ENCODE results near the gene ZNF552. TPM values are rescaled to one million over a fixed set of nuclear protein-coding genes. Genes with fewer than 3 reads are reported as not detected.
A peak's percentile ranks its signal among the peaks of the same experiment; 100 is the strongest.

The ZNF552 gene
- total and polyA plus RNA-seq, 2 of the 8 experiments (the other 6 are each of a cell fraction or from before 2014, with no cell fraction given) = 5.9 to 11.6 TPM

- Histone ChIP-seq H2AK5ac (ENCODE audit: low read depth, low read length) (no peak overlapping the region), H3K14ac (ENCODE audit: insufficient read length) (no peak overlapping the region), H4K5ac (ENCODE audit: insufficient read length, low read depth, low read length) (peak overlapping the region; percentile 15), H2BK5ac (ENCODE audit: low read depth, low read length) (no peak overlapping the region), H3K27ac (ENCODE audit: low read depth, low read length) (peak overlapping the region; percentile 83), H3K4me3 (ENCODE audit: extremely low read depth in 1 of 4, insufficient read depth in 2 of 4, low read depth in 3 of 4, low read length in 4 of 4) (peak overlapping the region; percentile 79 to 81 (median 79)), H2BK20ac (ENCODE audit: low read length) (no peak overlapping the region), H3K79me2 (ENCODE audit: control insufficient read depth in 1 of 2, insufficient read depth in 2 of 2, low read length in 2 of 2) (peaks cover 0 to 47% of the 10 kb centered on the region in 2 experiments; a peak in 3 of 4 replicates), H3K18ac (ENCODE audit: extremely low read depth, low read length) (0 out of 2 replicates have a peak overlapping the region, but pooled peaks have one; percentile 36), H3K9me3 (ENCODE audit: insufficient read depth in 2 of 2, low read depth in 1 of 2, low read length in 1 of 2) (no peaks in the 10 kb centered on the region), H3K56ac (replicated peaks; ENCODE audit: insufficient read length, low read depth, low read length) (no peak overlapping the region), H4K91ac (replicated peaks; ENCODE audit: insufficient read length, low read length) (no peak overlapping the region), H4K8ac (ENCODE audit: extremely low read depth, insufficient read depth, low read length) (peak overlapping the region; percentile 93; the same call in 1 of the 2 replicates), H3K27me3 (replicated peaks in 1 of 4; ENCODE audit: control insufficient read depth in 3 of 4, extremely low read depth in 1 of 4, insufficient read depth in 3 of 4, low read length in 3 of 4) (no peaks in the 10 kb centered on the region), H2BK120ac (replicated peaks; ENCODE audit: low read depth, low read length) (no peak overlapping the region), H3K36me3 (ENCODE audit: control insufficient read depth in 2 of 4, insufficient read depth in 4 of 4, low read length in 3 of 4) (peaks cover 0 to 18% (median 3%) of the 10 kb centered on the region in 4 experiments; a peak in 7 of 8 replicates), H4K20me1 (replicated peaks in 1 of 2; ENCODE audit: control insufficient read depth in 1 of 2, insufficient read depth in 2 of 2, low read length in 2 of 2) (peaks cover 0 to 8% of the 10 kb centered on the region in 2 experiments), H2BK12ac (ENCODE audit: low read depth, low read length) (0 out of 2 replicates have a peak overlapping the region, but pooled peaks have one; percentile 68), H3K79me1 (ENCODE audit: low read depth, low read length) (peaks cover 6% of the 10 kb centered on the region), H2AFZ (ENCODE audit: low read length) (no peak overlapping the region), H3K9ac (replicated peaks in 1 of 4; ENCODE audit: extremely low read depth in 1 of 4, low read depth in 3 of 4, low read length in 3 of 4) (peak overlapping the region; percentile 82 to 94 (median 89)), H3K4ac (replicated peaks; ENCODE audit: insufficient read length, low read depth, low read length) (no peak overlapping the region), H3K4me1 (replicated peaks in 1 of 4; ENCODE audit: control insufficient read depth in 3 of 4, insufficient read depth in 4 of 4, low read length in 3 of 4) (peaks cover 0 to 6% (median 4%) of the 10 kb centered on the region in 4 experiments; a peak in 6 of 7 replicates), H3K23ac (ENCODE audit: insufficient read length) (no peak overlapping the region), H2BK15ac (ENCODE audit: low read length) (no peak overlapping the region), H3K4me2 (ENCODE audit: insufficient read depth in 1 of 2, low read depth in 2 of 2, low read length in 2 of 2) (peak overlapping the region; percentile 71 to 88), H3K23me2 (ENCODE audit: low read depth, low read length) (peaks cover 4% of the 10 kb centered on the region; the same call in 1 of the 2 replicates)
- 31% methylated on average over 10 of the region's 11 CpGs; no CpG with 5 or more reads in 1 of the 2 experiments for whole genome bisulfite sequencing, 2 experiments (ENCODE audit: extremely low coverage in 1 of 2, insufficient coverage in 1 of 2, insufficient read length in 1 of 2, insufficient replicate concordance in 2 of 2, low coverage in 1 of 2, low lambda C conversion rate in 2 of 2, missing lambda C conversion rate in 1 of 2)
- DNase-seq (ENCODE audit: low read depth in 1 of 2, low spot score in 2 of 2) (peak in 1 of 2 experiments; percentile 49), FAIRE-seq (no peak)
- TF ChIP-seq TEAD4 (IDR thresholded peaks at IDR 0.05; ENCODE audit: low read depth, low read length) = no peak
- peak; percentile 47; the same call in 1 of the 2 replicates for TF ChIP-seq TAF1 (IDR thresholded peaks at IDR 0.05; ENCODE audit: low read depth, low read length)
- no peak for TF ChIP-seq SRF (IDR thresholded peaks at IDR 0.05; ENCODE audit: low read depth, low read length)
- TF ChIP-seq TBP (IDR thresholded peaks at IDR 0.05; ENCODE audit: low read depth, low read length) = 0 out of 2 replicates have a peak, but pooled peaks have one; percentile 47
- no peak for TF ChIP-seq HDAC2 (IDR thresholded peaks at IDR 0.05; ENCODE audit: borderline replicate concordance in 1 of 2, low read depth in 2 of 2, low read length in 2 of 2)
- TF ChIP-seq POLR2A (IDR thresholded peaks at IDR 0.05; ENCODE audit: control extremely low read depth in 1 of 2, low read depth in 2 of 2, low read length in 2 of 2) = peak in 1 of 2 experiments; percentile 13; a peak in 1 of 3 replicates
- POLR2A ChIA-PET (ENCODE audit: partially characterized antibody) = interaction anchor here (0.6 to 10.6 kb wide), 20 partner anchors 10 to 609 kb away, joined by 3 to 103 read pairs (median 5); partner anchors contain the start of genes ZNF154, ZNF417, ZNF587B and ZNF814
- CTCF ChIA-PET (ENCODE audit: partially characterized antibody) = no interaction called here
These were observed 35.9 kb upstream of the ZNF552 start for GRCh38 chr19:57850553-57851017.
